CD8-positive, alpha-beta memory T cell (primary cell): ENCODE measurements around the gene LYSMD4. TPM values are rescaled to one million over a fixed set of nuclear protein-coding genes. Genes with fewer than 3 reads are reported as not detected.
A peak's percentile ranks its signal among the peaks of the same experiment; 100 is the strongest.

Experiments used
- CTCF ChIA-PET: fragments of 350-600 bp; sonication (Branson Sonifier 250); formaldehyde crosslinking; loops from one replicate; lab custom pipeline; 2021; ENCODE audit warnings: antibody characterized with exemption; lab: Charles Lee
- POLR2A ChIA-PET: fragments of 350-600 bp; sonication (Branson Sonifier 250); formaldehyde crosslinking; loops from one replicate; lab custom pipeline; 2021; ENCODE audit warnings: antibody characterized with exemption; lab: Charles Lee
- DNase-seq, 5 donors: peaks; one replicate each; pipeline versions ENCODE4 v3.0.0 to v3.0.0-alpha.2; 2020 to 2022; ENCODE audit warnings: mixed read lengths in 1 of 5
- H3K27ac ChIP-seq: one replicate; pipeline ENCODE4 v1.7.0; 2013; ENCODE audit warnings: low read depth, mild to moderate bottlenecking, low read length, moderate library complexity
- H3K27me3 ChIP-seq: 2 replicates; pipeline ENCODE4 v1.7.0; 2013; ENCODE audit warnings: low read length, mild to moderate bottlenecking; ENCODE audit not compliant: insufficient read depth, poor library complexity, severe bottlenecking
- H3K36me3 ChIP-seq: 2 replicates; pipeline ENCODE4 v1.7.0; 2013; ENCODE audit warnings: mild to moderate bottlenecking, low read length, moderate library complexity; ENCODE audit not compliant: insufficient read depth
- H3K4me1 ChIP-seq: 2 replicates; pipeline ENCODE4 v1.7.0; 2013; ENCODE audit warnings: mild to moderate bottlenecking, low read length, moderate library complexity; ENCODE audit not compliant: insufficient read depth
- H3K4me3 ChIP-seq: 2 replicates; pipeline ENCODE4 v1.7.0; 2013; ENCODE audit warnings: mild to moderate bottlenecking, low read length
- H3K9me3 ChIP-seq: 2 replicates; pipeline ENCODE4 v1.7.0; 2013; ENCODE audit warnings: mild to moderate bottlenecking, low read length
- H3K27ac Mint-ChIP-seq, 8 donors: one replicate each; pipeline ENCODE4 v1.8.0; 2020 to 2021; ENCODE audit warnings: mixed read lengths in 8 of 8, mild to moderate bottlenecking in 6 of 8, inconsistent platforms in 3 of 8, moderate library complexity in 3 of 8
- H3K27me3 Mint-ChIP-seq, 2 donors: one replicate each; pipeline ENCODE4 v1.8.0; 2020 to 2021; ENCODE audit warnings: mixed read lengths in 2 of 2, mild to moderate bottlenecking in 1 of 2, moderate library complexity in 1 of 2
- H3K36me3 Mint-ChIP-seq, 3 donors: one replicate each; pipeline ENCODE4 v1.8.0; 2020 to 2021; ENCODE audit warnings: mixed read lengths in 3 of 3, inconsistent platforms in 1 of 3, mild to moderate bottlenecking in 1 of 3
- H3K4me1 Mint-ChIP-seq, 3 donors: one replicate each; pipeline ENCODE4 v1.8.0; 2020 to 2021; ENCODE audit warnings: mixed read lengths in 3 of 3, inconsistent platforms in 1 of 3, mild to moderate bottlenecking in 1 of 3
- H3K4me3 Mint-ChIP-seq, 7 donors: one replicate each; pipeline ENCODE4 v1.8.0; 2020 to 2021; ENCODE audit warnings: mixed read lengths in 7 of 7, mild to moderate bottlenecking in 6 of 7, moderate library complexity in 4 of 7, inconsistent platforms in 2 of 7
- H3K9me3 Mint-ChIP-seq, 5 donors: one replicate each; pipeline ENCODE4 v1.8.0; 2020 to 2022; ENCODE audit warnings: mixed read lengths in 5 of 5, mild to moderate bottlenecking in 3 of 5, moderate library complexity in 2 of 5, inconsistent platforms in 1 of 5
- polyA plus RNA-seq: library from polyadenylated mRNA; unstranded; fragments of 300-500 nt; fragmentation: Illumina TruSeq; gene quantifications from one replicate; pipeline ENCODE4 v1.2.3, GENCODE V29; 2021
- total RNA-seq, 2 experiments: library from RNA; stranded (reverse); gene quantifications; one replicate each; pipeline ENCODE4 v1.2.3, GENCODE V29; 2021

The LYSMD4 gene
- total and polyA plus RNA-seq, 3 experiments from 2014 or later: 6.5 to 8.4 (median 7.9) TPM

DNA sequence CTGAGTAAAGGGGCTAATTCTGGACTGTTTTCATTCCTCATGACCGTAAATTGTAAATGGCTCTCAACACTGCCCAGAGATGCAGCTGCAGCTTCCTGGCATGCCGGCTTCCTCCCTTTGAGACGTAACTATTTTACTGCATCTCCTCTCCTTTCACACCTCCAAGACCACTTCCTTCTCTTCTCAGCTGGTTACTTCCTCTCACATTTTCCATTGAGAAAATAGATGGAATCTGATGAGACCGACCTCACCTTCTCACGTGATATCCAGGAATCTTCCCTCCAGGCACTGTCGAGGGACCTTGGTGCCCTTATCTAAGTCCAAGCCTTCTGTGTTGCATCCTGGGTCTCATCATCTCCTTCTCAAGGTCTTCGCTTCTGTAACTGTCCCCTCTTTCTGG, 12.7 kb downstream of the LYSMD4 start:
- Histone ChIP-seq H3K27ac (no peak overlapping the region), H3K4me1 (peaks cover 25% of the 10 kb centered on the region), H3K4me3 (peak overlapping the region; percentile 16), H3K36me3 (no peaks in the 10 kb centered on the region), H3K9me3 (no peaks in the 10 kb centered on the region), H3K27me3 (no peaks in the 10 kb centered on the region)
- Mint-ChIP-seq H3K4me1 (peaks cover 19 to 25% (median 22%) of the 10 kb centered on the region in 3 donors), H3K4me3 (peak overlapping the region; percentile 5 to 69 (median 43)), H3K36me3 (peaks cover 0 to 3% (median 1%) of the 10 kb centered on the region in 3 donors), H3K27me3 (no peaks in the 10 kb centered on the region), H3K27ac (peak overlapping the region in 7 of 8 donors; percentile 2 to 73 (median 30)), H3K9me3 (no peaks in the 10 kb centered on the region)
- ChIA-PET POLR2A (interaction anchor here (1.0 kb wide), 1 partner anchor 13 kb away, joined by 3 read pairs; the partner anchor contains the start of gene LYSMD4), CTCF (no interaction called here)
- no peak for DNase-seq

- Histone ChIP-seq H3K4me1 (peaks cover 25% of the 10 kb centered on the region), H3K9me3 (no peaks in the 10 kb centered on the region), H3K36me3 (no peaks in the 10 kb centered on the region), H3K4me3 (no peak overlapping the region), H3K27me3 (no peaks in the 10 kb centered on the region), H3K27ac (no peak overlapping the region)
- peak overlapping the region in 1 of 8 donors; percentile 43 for H3K27ac Mint-ChIP-seq
- ChIA-PET CTCF (interaction anchor here (1.3 kb wide), 1 partner anchor 9 kb away, joined by 3 read pairs; no protein-coding TSS in a partner anchor), POLR2A (no interaction called here)
- DNase-seq: no peak
- no peaks in the 10 kb centered on the region for H3K27me3 Mint-ChIP-seq
- H3K4me3 Mint-ChIP-seq: no peak overlapping the region
- no peaks in the 10 kb centered on the region for H3K9me3 Mint-ChIP-seq
- H3K4me1 Mint-ChIP-seq: peaks cover 19 to 30% (median 22%) of the 10 kb centered on the region in 3 donors
- H3K36me3 Mint-ChIP-seq: peaks cover 0 to 14% (median 1%) of the 10 kb centered on the region in 3 donors
Measured at GRCh38 chr15:99719096-99719541, 14.1 kb downstream of the LYSMD4 start.

DNA sequence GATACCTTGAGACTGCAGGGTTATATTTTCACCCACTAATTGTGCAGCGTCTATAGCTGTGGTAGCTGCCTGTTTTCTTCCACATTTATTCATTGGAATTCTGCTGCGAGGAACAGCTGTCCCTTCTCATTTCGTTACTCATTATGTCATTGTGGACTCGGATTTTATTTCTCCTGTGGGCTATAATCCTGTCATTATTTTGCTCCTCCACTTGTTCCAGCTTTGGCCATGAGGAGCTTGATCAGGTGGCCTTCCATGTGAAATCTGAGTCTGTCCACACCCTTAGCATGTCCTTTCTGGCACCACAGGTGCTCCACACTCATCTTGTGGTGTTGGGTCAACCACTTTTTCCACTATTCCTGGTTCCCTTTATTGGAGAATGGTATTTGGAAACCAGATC, 14.8 kb downstream of the LYSMD4 start:
- Mint-ChIP-seq H3K27me3 (no peaks in the 10 kb centered on the region), H3K4me1 (peaks cover 19 to 30% (median 22%) of the 10 kb centered on the region in 3 donors), H3K4me3 (no peak overlapping the region), H3K9me3 (no peaks in the 10 kb centered on the region), H3K27ac (no peak overlapping the region), H3K36me3 (peaks cover 0 to 15% (median 1%) of the 10 kb centered on the region in 3 donors)
- Histone ChIP-seq H3K4me1 (peaks cover 25% of the 10 kb centered on the region), H3K4me3 (no peak overlapping the region), H3K27me3 (no peaks in the 10 kb centered on the region), H3K36me3 (no peaks in the 10 kb centered on the region), H3K27ac (no peak overlapping the region), H3K9me3 (no peaks in the 10 kb centered on the region)
- ChIA-PET POLR2A (no interaction called here), CTCF (interaction anchor here (1.2 to 1.3 kb wide), 2 partner anchors 9 to 14 kb away, joined by 3 read pairs; no protein-coding TSS in a partner anchor)
- DNase-seq: no peak

- H3K27ac Mint-ChIP-seq: no peak overlapping the region
- H3K27ac ChIP-seq: no peak overlapping the region
Measured at GRCh38 chr15:99717161-99718009, 15.9 kb downstream of the LYSMD4 start.

DNA sequence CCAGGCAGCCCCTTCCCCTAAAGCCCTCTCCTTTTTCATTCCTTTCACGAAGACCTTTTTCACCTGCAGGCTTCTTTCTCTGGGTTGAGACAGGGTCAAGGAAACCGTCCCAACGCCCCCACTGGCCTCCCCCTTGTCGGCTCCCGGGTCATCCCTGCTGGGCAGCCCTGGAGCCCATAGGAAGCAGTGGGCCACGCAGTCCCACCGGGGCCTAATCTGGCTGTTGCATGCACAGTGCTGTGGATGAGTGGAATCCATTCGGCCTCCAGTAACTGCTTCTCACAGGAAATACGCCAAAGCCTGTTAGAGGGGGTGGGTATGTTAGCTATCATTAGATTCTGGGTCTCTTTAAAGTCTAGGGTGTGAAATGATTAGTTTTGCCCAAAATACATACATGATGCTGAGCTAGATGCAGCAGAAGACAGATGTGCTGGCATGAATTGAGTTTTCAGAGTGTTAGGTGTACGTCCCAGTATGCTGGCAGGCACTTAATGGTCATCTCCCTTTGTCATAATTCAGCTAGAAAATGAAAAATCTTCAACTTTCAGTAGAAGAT, 16.6 kb downstream of the LYSMD4 start:
- Histone ChIP-seq H3K27me3 (no peaks in the 10 kb centered on the region), H3K9me3 (no peaks in the 10 kb centered on the region), H3K36me3 (peaks cover 7% of the 10 kb centered on the region), H3K4me3 (no peak overlapping the region), H3K4me1 (peaks cover 25% of the 10 kb centered on the region), H3K27ac (no peak overlapping the region)
- peaks cover 18 to 44% (median 24%) of the 10 kb centered on the region in 3 donors for H3K4me1 Mint-ChIP-seq
- H3K27me3 Mint-ChIP-seq: no peaks in the 10 kb centered on the region
- no peak for DNase-seq
- no peak overlapping the region for H3K4me3 Mint-ChIP-seq
- CTCF ChIA-PET: interaction anchor here (0.8 to 2.6 kb wide), 2 partner anchors 12 to 13 kb away, joined by 3 to 14 read pairs; no protein-coding TSS in a partner anchor
- H3K36me3 Mint-ChIP-seq: peaks cover 0 to 31% (median 4%) of the 10 kb centered on the region in 3 donors
- POLR2A ChIA-PET: no interaction called here
- no peaks in the 10 kb centered on the region for H3K9me3 Mint-ChIP-seq
- peak overlapping the region in 1 of 8 donors; percentile 25 for H3K27ac Mint-ChIP-seq

More at GRCh38 chr15:99717161-99718009, 15.9 kb downstream of the LYSMD4 start:
- ChIA-PET CTCF (interaction anchor here (1.2 to 2.6 kb wide), 2 partner anchors 13 kb away, joined by 3 to 14 read pairs; no protein-coding TSS in a partner anchor), POLR2A (no interaction called here)
- Mint-ChIP-seq H3K36me3 (peaks cover 0 to 23% (median 1%) of the 10 kb centered on the region in 3 donors), H3K27me3 (no peaks in the 10 kb centered on the region), H3K9me3 (no peaks in the 10 kb centered on the region), H3K4me3 (no peak overlapping the region), H3K4me1 (peaks cover 19 to 36% (median 24%) of the 10 kb centered on the region in 3 donors)
- Histone ChIP-seq H3K9me3 (no peaks in the 10 kb centered on the region), H3K4me3 (no peak overlapping the region), H3K36me3 (peaks cover 5% of the 10 kb centered on the region), H3K4me1 (peaks cover 25% of the 10 kb centered on the region), H3K27me3 (no peaks in the 10 kb centered on the region)
- no peak for DNase-seq

DNA sequence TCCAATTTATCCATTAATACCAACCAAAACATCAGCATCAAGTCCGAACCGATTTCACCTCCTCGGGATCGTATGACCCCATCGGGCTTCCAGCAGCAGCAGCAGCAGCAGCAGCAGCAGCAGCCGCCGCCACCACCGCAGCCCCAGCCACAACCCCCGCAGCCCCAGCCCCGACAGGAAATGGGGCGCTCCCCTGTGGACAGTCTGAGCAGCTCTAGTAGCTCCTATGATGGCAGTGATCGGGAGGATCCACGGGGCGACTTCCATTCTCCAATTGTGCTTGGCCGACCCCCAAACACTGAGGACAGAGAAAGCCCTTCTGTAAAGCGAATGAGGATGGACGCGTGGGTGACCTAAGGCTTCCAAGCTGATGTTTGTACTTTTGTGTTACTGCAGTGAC, 20.8 kb downstream of the LYSMD4 start:
- Mint-ChIP-seq H3K27me3 (no peaks in the 10 kb centered on the region), H3K36me3 (peaks cover 5 to 64% (median 8%) of the 10 kb centered on the region in 3 donors), H3K4me3 (no peak overlapping the region), H3K27ac (peak overlapping the region in 2 of 8 donors; percentile 75), H3K9me3 (no peaks in the 10 kb centered on the region), H3K4me1 (peaks cover 8 to 31% (median 15%) of the 10 kb centered on the region in 3 donors)
- Histone ChIP-seq H3K4me3 (no peak overlapping the region), H3K4me1 (peaks cover 7% of the 10 kb centered on the region), H3K27me3 (no peaks in the 10 kb centered on the region), H3K27ac (no peak overlapping the region), H3K9me3 (no peaks in the 10 kb centered on the region), H3K36me3 (peaks cover 11% of the 10 kb centered on the region)
- ChIA-PET CTCF (no interaction called here), POLR2A (no interaction called here)
- no peak for DNase-seq

DNA sequence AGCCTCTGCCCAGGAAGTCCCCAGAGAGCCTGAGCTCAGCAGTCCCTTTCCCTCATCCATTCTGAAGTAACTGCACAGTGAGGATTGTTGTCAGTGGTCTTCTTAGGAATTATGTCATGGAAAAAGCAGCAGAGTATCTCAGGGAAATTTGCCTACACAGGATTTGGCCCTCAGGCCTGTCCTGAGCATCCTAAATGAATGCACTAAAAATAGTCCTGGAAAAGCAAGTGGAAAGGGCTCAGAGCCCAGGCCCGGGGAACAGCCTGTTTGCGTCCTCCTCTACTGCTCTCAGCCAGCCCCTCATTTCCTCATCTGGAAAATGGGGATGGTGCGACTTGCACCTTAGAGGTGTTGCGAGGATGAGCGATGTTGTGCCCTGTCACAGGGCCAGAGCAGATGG, 21.6 kb downstream of the LYSMD4 start:
- H3K27me3 ChIP-seq: no peaks in the 10 kb centered on the region
- Mint-ChIP-seq H3K4me1 (peaks cover 15 to 38% (median 23%) of the 10 kb centered on the region in 3 donors), H3K27me3 (no peaks in the 10 kb centered on the region), H3K27ac (peak overlapping the region in 2 of 8 donors; percentile 54 to 77), H3K36me3 (peaks cover 5 to 64% (median 8%) of the 10 kb centered on the region in 3 donors), H3K9me3 (no peaks in the 10 kb centered on the region), H3K4me3 (no peak overlapping the region)
- DNase-seq: no peak
- ChIA-PET CTCF (no interaction called here), POLR2A (no interaction called here)
- H3K36me3 ChIP-seq: peaks cover 11% of the 10 kb centered on the region
- H3K9me3 ChIP-seq: no peaks in the 10 kb centered on the region
- no peak overlapping the region for H3K4me3 ChIP-seq
- H3K4me1 ChIP-seq: peaks cover 13% of the 10 kb centered on the region
- H3K27ac ChIP-seq: no peak overlapping the region
